H9 (cell line): ENCODE results near the gene GSAP. TPM values are rescaled to one million over a fixed set of nuclear protein-coding genes. Genes with fewer than 3 reads are reported as not detected.

ENCODE experiments used
- DNase-seq: peaks from one replicate; pipeline ENCODE4 v3.0.0-alpha.2; 2017
- H2AFZ ChIP-seq: one replicate; pipeline ENCODE4 v1.6.1; 2013; ENCODE audit warnings: mild to moderate bottlenecking, low read length, control low read depth, moderate library complexity
- H2AK5ac ChIP-seq: 2 replicates; pipeline ENCODE4 v1.6.1; 2013; ENCODE audit warnings: low read length, control low read depth, mixed read lengths; ENCODE audit not compliant: insufficient read length
- H2BK120ac ChIP-seq: one replicate; pipeline ENCODE4 v1.6.1; 2013; ENCODE audit warnings: low read depth, mild to moderate bottlenecking, low read length, control low read depth, inconsistent platforms; ENCODE audit not compliant: poor library complexity, severe bottlenecking
- H2BK12ac ChIP-seq: 2 replicates; pipeline ENCODE4 v1.6.1; 2013; ENCODE audit warnings: low read length, control low read depth, mixed read lengths, low read depth; ENCODE audit not compliant: insufficient read length
- H2BK15ac ChIP-seq: 2 replicates; pipeline ENCODE4 v1.6.1; 2013; ENCODE audit warnings: low read depth, low read length, control low read depth
- H2BK20ac ChIP-seq: one replicate; pipeline ENCODE4 v1.6.1; 2013; ENCODE audit warnings: low read depth, mild to moderate bottlenecking, low read length, control low read depth, inconsistent platforms; ENCODE audit not compliant: poor library complexity, severe bottlenecking
- H2BK5ac ChIP-seq: 2 replicates; pipeline ENCODE4 v1.6.1; 2013; ENCODE audit warnings: low read length, control low read depth, mixed read lengths; ENCODE audit not compliant: insufficient read length
- H3K14ac ChIP-seq: 2 replicates; pipeline ENCODE4 v1.6.1; 2013; ENCODE audit warnings: low read length, control low read depth; ENCODE audit not compliant: insufficient read depth
- H3K18ac ChIP-seq: 2 replicates; pipeline ENCODE4 v1.6.1; 2013; ENCODE audit warnings: low read depth, mild to moderate bottlenecking, mixed read lengths, low read length, control low read depth; ENCODE audit not compliant: insufficient read length
- H3K23ac ChIP-seq: 2 replicates; pipeline ENCODE4 v1.6.1; 2013; ENCODE audit warnings: low read length, control low read depth, mixed read lengths, low read depth; ENCODE audit not compliant: insufficient read length
- H3K23me2 ChIP-seq: 2 replicates; pipeline ENCODE4 v1.6.1; 2013; ENCODE audit warnings: low read depth, mild to moderate bottlenecking, mixed read lengths, low read length, control low read depth; ENCODE audit not compliant: insufficient read length, poor library complexity, severe bottlenecking
- H3K27ac ChIP-seq: 2 replicates; pipeline ENCODE4 v1.5.1; 2013; ENCODE audit warnings: low read length, control low read depth, mixed read lengths, low read depth; ENCODE audit not compliant: insufficient read length
- H3K27me3 ChIP-seq: 2 replicates; pipeline ENCODE4 v1.6.1; 2013; ENCODE audit warnings: low read length, control low read depth, inconsistent platforms; ENCODE audit not compliant: insufficient read depth
- H3K4ac ChIP-seq: 2 replicates; pipeline ENCODE4 v1.6.1; 2013; ENCODE audit warnings: low read depth, mild to moderate bottlenecking, control low read depth, inconsistent platforms, low read length, moderate library complexity
- H3K4me1 ChIP-seq: 2 replicates; pipeline ENCODE4 v1.6.1; 2013; ENCODE audit warnings: low read length, control low read depth, inconsistent platforms; ENCODE audit not compliant: insufficient read depth
- H3K4me2 ChIP-seq: 2 replicates; pipeline ENCODE4 v1.6.1; 2013; ENCODE audit warnings: low read length, control low read depth, mixed read lengths; ENCODE audit not compliant: insufficient read length, insufficient read depth
- H3K56ac ChIP-seq: 2 replicates; pipeline ENCODE4 v1.6.1; 2013; ENCODE audit warnings: low read depth, mild to moderate bottlenecking, mixed read lengths, low read length, control low read depth; ENCODE audit not compliant: insufficient read length
- H3K79me1 ChIP-seq: 2 replicates; pipeline ENCODE4 v1.6.1; 2013; ENCODE audit warnings: low read depth, mild to moderate bottlenecking, moderate library complexity, low read length, control low read depth, inconsistent platforms; ENCODE audit not compliant: insufficient read depth, poor library complexity, severe bottlenecking
- H3K79me2 ChIP-seq: 2 replicates; pipeline ENCODE4 v1.6.1; 2013; ENCODE audit warnings: low read length, control low read depth, inconsistent platforms; ENCODE audit not compliant: insufficient read depth
- H3K9ac ChIP-seq: 2 replicates; pipeline ENCODE4 v1.6.1; 2013; ENCODE audit warnings: low read length, control low read depth, mixed read lengths; ENCODE audit not compliant: insufficient read length; ENCODE audit errors: extremely low read depth
- H3K9me3 ChIP-seq: one replicate; pipeline ENCODE4 v1.6.1; 2013; ENCODE audit warnings: low read depth, low read length, inconsistent platforms; ENCODE audit not compliant: control insufficient read depth
- H3T11ph ChIP-seq: one replicate; pipeline ENCODE4 v1.6.1; 2013; ENCODE audit warnings: mild to moderate bottlenecking, low read length, control low read depth, inconsistent platforms
- H4K20me1 ChIP-seq: one replicate; pipeline ENCODE4 v1.6.1; 2013; ENCODE audit not compliant: control insufficient read depth, insufficient read length, insufficient read depth
- H4K5ac ChIP-seq: 2 replicates; pipeline ENCODE4 v1.6.1; 2013; ENCODE audit warnings: low read depth, mild to moderate bottlenecking, mixed read lengths, low read length, control low read depth; ENCODE audit not compliant: insufficient read length
- H4K8ac ChIP-seq: replicated peaks from 2 replicates; pipeline ENCODE4 v1.6.1; 2013; ENCODE audit warnings: low read length, control low read depth, mixed read lengths, low read depth; ENCODE audit not compliant: insufficient read length
- H4K91ac ChIP-seq: 2 replicates; pipeline ENCODE4 v1.6.1; 2013; ENCODE audit warnings: low read depth, mild to moderate bottlenecking, moderate library complexity, mixed read lengths, low read length, control low read depth; ENCODE audit not compliant: insufficient read length
- H3K27ac Mint-ChIP-seq, 3 experiments: 2 replicates in 2 of 3; 3 replicates in 1 of 3; pipeline ENCODE4 v1.8.0; 2020 to 2021; ENCODE audit warnings: mixed read lengths in 3 of 3, mild to moderate bottlenecking in 1 of 3, moderate library complexity in 1 of 3
- H3K27me3 Mint-ChIP-seq: 2 replicates; pipeline ENCODE4 v1.8.0; 2021; ENCODE audit warnings: low read depth, mild to moderate bottlenecking, moderate library complexity, mixed read lengths
- H3K36me3 Mint-ChIP-seq, 3 experiments: 2 replicates in 2 of 3; 3 replicates in 1 of 3; pipeline ENCODE4 v1.8.0; 2020 to 2021; ENCODE audit warnings: low read depth in 3 of 3, mixed read lengths in 3 of 3; ENCODE audit not compliant: insufficient read depth in 1 of 3
- H3K4me1 Mint-ChIP-seq, 2 experiments: 2 replicates each; pipeline ENCODE4 v1.8.0; 2020; ENCODE audit warnings: mixed read lengths in 2 of 2
- H3K4me3 Mint-ChIP-seq, 2 experiments: 2 replicates in 1 of 2; 3 replicates in 1 of 2; pipeline ENCODE4 v1.8.0; 2020 to 2021; ENCODE audit warnings: mild to moderate bottlenecking in 2 of 2, mixed read lengths in 2 of 2, moderate library complexity in 1 of 2
- H3K9me3 Mint-ChIP-seq, 2 experiments: 2 replicates in 1 of 2; 3 replicates in 1 of 2; pipeline ENCODE4 v1.8.0; 2020; ENCODE audit warnings: mild to moderate bottlenecking in 2 of 2, mixed read lengths in 2 of 2, moderate library complexity in 1 of 2
- WGBS: extraction: QIAGEN DNeasy Blood & Tissue Kit; methylation state at CpG from one replicate; pipeline ENCODE4 v1.1.7; 2013; ENCODE audit warnings: missing lambda C conversion rate, low lambda C conversion rate, mixed read lengths; ENCODE audit not compliant: insufficient read length; ENCODE audit errors: extremely low coverage; 5-methylcytosine and 5-hydroxymethylcytosine counted together
- total RNA-seq: library from RNA; stranded (reverse); gene quantifications from 2 replicates; pipeline ENCODE4 v1.2.1, GENCODE V29; 2021
- TF ChIP-seq, protein P1 (sequence below): fragments of 200-600 bp; sonication (generic); conservative IDR thresholded peaks from 3 replicates; pipeline ENCODE4 v1.8.0; 2021; ENCODE audit warnings: antibody characterized with exemption, mild to moderate bottlenecking

Gene GSAP
- total RNA-seq, 1 experiment from 2014 or later, result 1.9 TPM

DNA sequence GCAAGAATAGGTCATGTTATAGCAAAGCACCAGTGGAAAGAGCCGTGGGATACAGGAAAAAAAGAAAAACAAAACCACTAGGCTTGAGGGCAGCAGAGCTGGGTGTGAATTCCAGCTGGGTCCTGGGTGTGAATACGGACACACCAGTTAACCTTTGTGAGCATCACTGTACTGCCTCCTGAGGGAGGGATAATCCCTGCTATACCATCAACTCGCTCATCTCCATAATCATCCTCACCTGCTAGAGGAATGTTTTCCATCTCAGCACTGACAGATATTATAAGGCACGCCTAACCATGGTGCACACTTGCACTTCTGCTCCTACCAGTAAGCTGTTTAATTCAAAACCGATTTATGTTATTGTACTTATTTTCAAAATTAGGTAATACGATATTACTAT is 62.2 kb downstream of the GSAP start:
- no peaks in the 10 kb centered on the region; a peak in 1 of 5 replicates for H3K9me3 Mint-ChIP-seq
- DNase-seq, result no peak
- peaks cover 4% of the 10 kb centered on the region; the same call in 1 of the 2 replicates for H3K4me1 ChIP-seq
- no peak overlapping the region for H3T11ph ChIP-seq
- no peak overlapping the region for H3K4me3 Mint-ChIP-seq
- TF ChIP-seq, protein P1, sequence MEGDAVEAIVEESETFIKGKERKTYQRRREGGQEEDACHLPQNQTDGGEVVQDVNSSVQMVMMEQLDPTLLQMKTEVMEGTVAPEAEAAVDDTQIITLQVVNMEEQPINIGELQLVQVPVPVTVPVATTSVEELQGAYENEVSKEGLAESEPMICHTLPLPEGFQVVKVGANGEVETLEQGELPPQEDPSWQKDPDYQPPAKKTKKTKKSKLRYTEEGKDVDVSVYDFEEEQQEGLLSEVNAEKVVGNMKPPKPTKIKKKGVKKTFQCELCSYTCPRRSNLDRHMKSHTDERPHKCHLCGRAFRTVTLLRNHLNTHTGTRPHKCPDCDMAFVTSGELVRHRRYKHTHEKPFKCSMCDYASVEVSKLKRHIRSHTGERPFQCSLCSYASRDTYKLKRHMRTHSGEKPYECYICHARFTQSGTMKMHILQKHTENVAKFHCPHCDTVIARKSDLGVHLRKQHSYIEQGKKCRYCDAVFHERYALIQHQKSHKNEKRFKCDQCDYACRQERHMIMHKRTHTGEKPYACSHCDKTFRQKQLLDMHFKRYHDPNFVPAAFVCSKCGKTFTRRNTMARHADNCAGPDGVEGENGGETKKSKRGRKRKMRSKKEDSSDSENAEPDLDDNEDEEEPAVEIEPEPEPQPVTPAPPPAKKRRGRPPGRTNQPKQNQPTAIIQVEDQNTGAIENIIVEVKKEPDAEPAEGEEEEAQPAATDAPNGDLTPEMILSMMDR, result no peak
- H3K27ac ChIP-seq, result no peak overlapping the region
- no peaks in the 10 kb centered on the region for H3K27me3 Mint-ChIP-seq
- H3K79me2 ChIP-seq, result no peaks in the 10 kb centered on the region
- no peak overlapping the region for H3K4ac ChIP-seq
- H2BK120ac ChIP-seq, result no peak overlapping the region
- no peak overlapping the region for H2BK20ac ChIP-seq
- H4K20me1 ChIP-seq, result no peaks in the 10 kb centered on the region
- H3K4me1 Mint-ChIP-seq, result peaks cover 8 to 10% of the 10 kb centered on the region in 2 experiments
- H3K23ac ChIP-seq, result no peak overlapping the region
- no peak overlapping the region for H4K8ac ChIP-seq
- H3K9ac ChIP-seq, result no peak overlapping the region
- H3K23me2 ChIP-seq, result no peaks in the 10 kb centered on the region
- H2BK5ac ChIP-seq, result no peak overlapping the region
- no peaks in the 10 kb centered on the region for H3K9me3 ChIP-seq
- no peak overlapping the region for H2AK5ac ChIP-seq
- H4K5ac ChIP-seq, result no peak overlapping the region
- H3K27me3 ChIP-seq, result no peaks in the 10 kb centered on the region
- H3K18ac ChIP-seq, result no peak overlapping the region
- H3K4me2 ChIP-seq, result no peak overlapping the region
- no peak overlapping the region for H2BK12ac ChIP-seq
- H3K79me1 ChIP-seq, result no peaks in the 10 kb centered on the region
- H2BK15ac ChIP-seq, result no peak overlapping the region
- H3K36me3 Mint-ChIP-seq, result no peaks in the 10 kb centered on the region
- WGBS, result no CpG with 5 or more reads among the region's 6 CpGs
- no peak overlapping the region for H4K91ac ChIP-seq
- H3K27ac Mint-ChIP-seq, result no peak overlapping the region
- H2AFZ ChIP-seq, result no peak overlapping the region
- H3K56ac ChIP-seq, result no peak overlapping the region
- no peak overlapping the region for H3K14ac ChIP-seq
